Hepatocyte (in vitro differentiated cells): ENCODE measurements around the gene RAMAC. TPM values are rescaled to one million over a fixed set of nuclear protein-coding genes. Genes with fewer than 3 reads are reported as not detected.

Source experiments
- DNase-seq: peaks from one replicate; pipeline ENCODE4 v3.0.0-alpha.2; 2016; ENCODE audit warnings: low spot score
- H2AFZ ChIP-seq: fragments of 200-600 bp; sonication (generic); 2 replicates; pipeline ENCODE4 v1.6.0; 2016; ENCODE audit warnings: antibody characterized with exemption, mild to moderate bottlenecking
- H3K27ac ChIP-seq: fragments of 200-600 bp; sonication (generic); 2 replicates; pipeline ENCODE4 v1.5.1; 2016; ENCODE audit warnings: mild to moderate bottlenecking
- H3K27me3 ChIP-seq: fragments of 200-600 bp; sonication (generic); 2 replicates; pipeline ENCODE4 v1.6.1; 2016
- H3K36me3 ChIP-seq: fragments of 200-600 bp; sonication (generic); replicated peaks from 2 replicates; pipeline ENCODE4 v1.5.1; 2016; ENCODE audit warnings: low read depth; ENCODE audit not compliant: insufficient read depth
- H3K4me1 ChIP-seq: fragments of 200-600 bp; sonication (generic); 2 replicates; pipeline ENCODE4 v1.5.1; 2016; ENCODE audit warnings: mild to moderate bottlenecking, moderate library complexity; ENCODE audit not compliant: insufficient read depth
- H3K4me2 ChIP-seq: fragments of 200-600 bp; sonication (generic); 2 replicates; pipeline ENCODE4 v1.6.0; 2016
- H3K4me3 ChIP-seq: fragments of 200-600 bp; sonication (generic); 2 replicates; pipeline ENCODE4 v1.5.1; 2016; ENCODE audit warnings: mild to moderate bottlenecking
- H3K79me2 ChIP-seq: fragments of 200-600 bp; sonication (generic); 2 replicates; pipeline ENCODE4 v1.6.0; 2017; ENCODE audit warnings: mild to moderate bottlenecking
- H3K9me2 ChIP-seq: fragments of 200-600 bp; sonication (generic); replicated peaks from 2 replicates; pipeline ENCODE4 v1.6.0; 2017; ENCODE audit warnings: mild to moderate bottlenecking; ENCODE audit not compliant: insufficient read depth
- H3K9me3 ChIP-seq: fragments of 200-600 bp; sonication (generic); 2 replicates; pipeline ENCODE4 v1.5.1; 2016; ENCODE audit warnings: low read depth, mild to moderate bottlenecking
- H4K20me1 ChIP-seq: fragments of 200-600 bp; sonication (generic); 2 replicates; pipeline ENCODE4 v1.6.0; 2016; ENCODE audit warnings: mild to moderate bottlenecking; ENCODE audit not compliant: insufficient read depth, poor library complexity, severe bottlenecking
- EZH2 ChIP-seq: fragments of 200-600 bp; sonication (generic); IDR thresholded peaks from 2 replicates; pipeline ENCODE4 v1.6.1; 2016; ENCODE audit warnings: antibody characterized with exemption, mild to moderate bottlenecking, borderline replicate concordance
- EZH2phosphoT487 ChIP-seq: fragments of 200-600 bp; sonication (generic); IDR thresholded peaks from one replicate; pipeline ENCODE4 v1.6.1; 2018; ENCODE audit warnings: antibody characterized with exemption, mild to moderate bottlenecking, low read depth, moderate library complexity; ENCODE audit not compliant: unreplicated experiment, severe bottlenecking
- WGBS: methylation state at CpG from one replicate; pipeline ENCODE4 v1.1.6; 2016; ENCODE audit warnings: low lambda C conversion rate; ENCODE audit errors: missing lambda C conversion rate; 5-methylcytosine and 5-hydroxymethylcytosine counted together
- polyA plus RNA-seq: library from polyadenylated mRNA; unstranded; fragments of >200 nt; fragmentation: Nextera tagmentation; extraction: Ambion mirVana; gene quantifications from 2 replicates; pipeline ENCODE4 v1.2.1, GENCODE V29; 2016
- total RNA-seq: library from RNA; depleted of rRNA; stranded (reverse); fragments of >200 nt; gene quantifications from 2 replicates; pipeline ENCODE4 v1.2.3, GENCODE V29; 2014
- TF ChIP-seq, protein P1 (sequence below): fragments of 200-600 bp; sonication (generic); IDR thresholded peaks from 2 replicates; pipeline ENCODE4 v1.5.1; 2016; ENCODE audit warnings: antibody characterized with exemption, mild to moderate bottlenecking; ENCODE audit not compliant: poor library complexity

Gene RAMAC
- total and polyA plus RNA-seq, 2 experiments from 2014 or later: 55.5 to 64.1 TPM

DNA sequence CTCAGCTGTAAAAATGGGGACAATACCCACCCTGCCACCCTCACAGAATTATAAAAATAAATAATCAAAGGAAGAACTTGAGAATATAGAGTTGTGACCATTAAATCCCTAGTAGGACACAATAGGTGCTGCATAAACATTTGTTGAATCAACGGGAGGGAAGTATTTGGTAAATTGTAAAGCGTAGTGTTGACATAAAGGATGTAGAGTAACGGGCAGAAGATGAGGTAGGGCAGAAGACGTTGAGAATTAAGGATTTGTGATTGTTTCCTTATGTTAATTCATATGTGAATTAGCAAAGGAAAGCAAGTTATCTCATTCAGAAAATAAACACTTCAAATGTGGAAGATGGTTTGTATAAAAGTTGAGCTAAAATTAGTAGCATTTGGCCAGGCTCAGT lies 7.1 kb downstream of the RAMAC start:
- H3K4me3 ChIP-seq: no peak overlapping the region
- no peak overlapping the region for H3K27ac ChIP-seq
- no peaks in the 10 kb centered on the region for H3K4me1 ChIP-seq
- WGBS: 54% methylated on average over 4 of the region's 4 CpGs
- no peak for DNase-seq
- no peaks in the 10 kb centered on the region for H4K20me1 ChIP-seq
- H2AFZ ChIP-seq: no peak overlapping the region
- H3K9me3 ChIP-seq: no peaks in the 10 kb centered on the region
- H3K4me2 ChIP-seq: no peak overlapping the region
- no peaks in the 10 kb centered on the region for H3K27me3 ChIP-seq
- H3K79me2 ChIP-seq: peaks cover 2% of the 10 kb centered on the region
- no peaks in the 10 kb centered on the region for H3K9me2 ChIP-seq
- TF ChIP-seq EZH2phosphoT487: no peak
- no peak for TF ChIP-seq EZH2
- TF ChIP-seq, protein P1, sequence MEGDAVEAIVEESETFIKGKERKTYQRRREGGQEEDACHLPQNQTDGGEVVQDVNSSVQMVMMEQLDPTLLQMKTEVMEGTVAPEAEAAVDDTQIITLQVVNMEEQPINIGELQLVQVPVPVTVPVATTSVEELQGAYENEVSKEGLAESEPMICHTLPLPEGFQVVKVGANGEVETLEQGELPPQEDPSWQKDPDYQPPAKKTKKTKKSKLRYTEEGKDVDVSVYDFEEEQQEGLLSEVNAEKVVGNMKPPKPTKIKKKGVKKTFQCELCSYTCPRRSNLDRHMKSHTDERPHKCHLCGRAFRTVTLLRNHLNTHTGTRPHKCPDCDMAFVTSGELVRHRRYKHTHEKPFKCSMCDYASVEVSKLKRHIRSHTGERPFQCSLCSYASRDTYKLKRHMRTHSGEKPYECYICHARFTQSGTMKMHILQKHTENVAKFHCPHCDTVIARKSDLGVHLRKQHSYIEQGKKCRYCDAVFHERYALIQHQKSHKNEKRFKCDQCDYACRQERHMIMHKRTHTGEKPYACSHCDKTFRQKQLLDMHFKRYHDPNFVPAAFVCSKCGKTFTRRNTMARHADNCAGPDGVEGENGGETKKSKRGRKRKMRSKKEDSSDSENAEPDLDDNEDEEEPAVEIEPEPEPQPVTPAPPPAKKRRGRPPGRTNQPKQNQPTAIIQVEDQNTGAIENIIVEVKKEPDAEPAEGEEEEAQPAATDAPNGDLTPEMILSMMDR: no peak
- H3K36me3 ChIP-seq: no peaks in the 10 kb centered on the region

DNA sequence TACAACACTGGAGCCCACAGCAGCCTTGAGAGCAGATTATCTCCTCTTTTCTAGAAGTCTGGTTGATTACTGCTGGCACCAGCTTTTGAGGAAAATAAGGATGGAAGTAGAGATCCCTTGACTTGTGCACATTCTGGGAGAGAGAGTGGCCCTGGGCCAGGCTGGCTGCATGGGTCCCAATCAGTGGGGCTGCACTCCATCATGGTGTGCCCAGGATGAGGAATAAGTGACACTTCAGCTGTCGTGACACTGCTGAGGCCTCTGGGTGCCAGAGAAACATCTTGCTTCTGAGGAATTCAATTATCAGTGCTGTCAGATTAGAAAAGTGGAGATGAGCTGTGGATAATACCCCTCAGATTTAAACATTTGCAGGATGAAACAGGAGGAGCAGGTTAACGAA lies 9.1 kb downstream of the RAMAC start:
- Histone ChIP-seq H3K4me2 (no peak overlapping the region), H2AFZ (no peak overlapping the region), H4K20me1 (no peaks in the 10 kb centered on the region), H3K9me3 (no peaks in the 10 kb centered on the region), H3K36me3 (no peaks in the 10 kb centered on the region), H3K9me2 (no peaks in the 10 kb centered on the region), H3K4me3 (no peak overlapping the region), H3K27ac (no peak overlapping the region), H3K4me1 (no peaks in the 10 kb centered on the region), H3K79me2 (no peaks in the 10 kb centered on the region), H3K27me3 (no peaks in the 10 kb centered on the region)
- TF ChIP-seq EZH2: no peak
- TF ChIP-seq, protein P1: no peak
- no peak for TF ChIP-seq EZH2phosphoT487
- no peak for DNase-seq
- 87% methylated on average over 2 of the region's 2 CpGs for WGBS

DNA sequence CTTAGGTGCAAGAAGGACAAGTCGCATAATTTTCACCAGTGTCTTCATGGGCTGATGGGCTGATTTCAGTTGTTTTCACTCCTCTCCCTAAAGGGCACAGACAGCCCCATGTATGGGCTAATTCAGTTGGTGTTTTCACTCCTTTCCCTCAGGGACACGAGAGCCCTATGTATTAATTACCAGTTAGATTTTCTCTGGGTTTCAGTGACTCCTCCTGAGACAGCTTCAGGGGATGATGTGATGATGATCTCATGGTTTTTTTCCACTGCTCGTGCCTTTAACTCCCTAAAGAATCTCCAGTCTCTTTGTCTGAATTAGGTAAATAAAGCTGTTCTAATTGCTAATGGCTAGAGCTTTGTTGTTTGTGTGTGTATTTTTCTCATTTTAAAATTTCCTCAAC lies 9.9 kb downstream of the RAMAC start:
- no peak overlapping the region for H3K4me3 ChIP-seq
- H3K27ac ChIP-seq: no peak overlapping the region
- no peak overlapping the region for H2AFZ ChIP-seq
- TF ChIP-seq, protein P1: no peak
- TF ChIP-seq EZH2 (no peak), EZH2phosphoT487 (no peak)
- no peaks in the 10 kb centered on the region for H4K20me1 ChIP-seq
- H3K4me1 ChIP-seq: no peaks in the 10 kb centered on the region
- 53% methylated on average over 3 of the region's 3 CpGs for WGBS
- no peak overlapping the region for H3K4me2 ChIP-seq
- no peaks in the 10 kb centered on the region for H3K27me3 ChIP-seq
- no peaks in the 10 kb centered on the region for H3K79me2 ChIP-seq
- no peaks in the 10 kb centered on the region for H3K36me3 ChIP-seq
- no peaks in the 10 kb centered on the region for H3K9me3 ChIP-seq
- DNase-seq: no peak
- no peaks in the 10 kb centered on the region for H3K9me2 ChIP-seq

DNA sequence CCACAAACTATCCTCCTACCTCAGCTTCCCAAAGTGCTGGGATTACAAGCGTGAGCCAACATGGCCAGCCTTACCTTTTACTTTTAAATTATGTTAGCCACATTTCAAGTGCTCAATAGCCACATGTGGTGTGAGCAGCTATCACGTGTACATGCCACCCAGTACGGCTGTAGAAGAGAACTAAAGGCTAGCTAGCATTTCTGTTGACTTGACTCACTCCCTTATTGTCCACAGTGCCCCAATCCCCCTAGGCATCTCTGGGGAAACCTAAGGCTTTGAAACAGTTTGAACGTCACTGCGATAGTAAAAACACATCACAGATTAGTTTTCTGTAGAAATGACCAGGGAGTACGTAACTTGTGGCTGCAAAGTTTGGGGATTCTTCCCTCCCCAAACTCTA lies 13.4 kb downstream of the RAMAC start:
- Histone ChIP-seq H3K4me3 (no peak overlapping the region), H3K4me1 (no peaks in the 10 kb centered on the region), H3K4me2 (no peak overlapping the region), H4K20me1 (no peaks in the 10 kb centered on the region), H3K79me2 (no peaks in the 10 kb centered on the region), H3K36me3 (no peaks in the 10 kb centered on the region), H3K27ac (no peak overlapping the region), H3K9me2 (no peaks in the 10 kb centered on the region), H2AFZ (no peak overlapping the region), H3K27me3 (no peaks in the 10 kb centered on the region), H3K9me3 (no peaks in the 10 kb centered on the region)
- DNase-seq: no peak
- 93% methylated on average over 6 of the region's 6 CpGs for WGBS
- TF ChIP-seq, protein P1: no peak
- TF ChIP-seq EZH2phosphoT487 (no peak), EZH2 (no peak)
